ENCODE data around the gene ANKMY2. TPM values are rescaled to one million over a fixed set of nuclear protein-coding genes. Genes with fewer than 3 reads are reported as not detected.

Gene ANKMY2
- total RNA-seq (2022; extraction: Qiagen RNA extraction; ENCODE audit: low read depth): 10.8 to 15.2 TPM (median 12.5 TPM) in 5 replicates

GRCh38 chr7:16645593-16646471 is at the start of gene ANKMY2, which contains the start of gene BZW2:
Gene ANKMY2 (minus strand): TSS chr7:16645754. CDS start chr7:16645573, 181 bp downstream.
Gene BZW2 (plus strand): TSS chr7:16646181. CDS start chr7:16665444, 19,263 bp downstream.

Other genes with a start within 250 kb of the ANKMY2 start
- gene CRPPA, start 224.2 kb downstream of the ANKMY2 start, total RNA-seq (2022; extraction: Qiagen RNA extraction; ENCODE audit: low read depth): 0.25 to 0.98 TPM (median 0.62 TPM) in 5 replicates
- not detected in 5 replicates for gene SOSTDC1, start 180.0 kb downstream of the ANKMY2 start, total RNA-seq (2022; extraction: Qiagen RNA extraction; ENCODE audit: low read depth)
- not detected in 5 replicates for gene LRRC72, start 118.9 kb downstream of the ANKMY2 start, total RNA-seq (2022; extraction: Qiagen RNA extraction; ENCODE audit: low read depth)
- gene BZW2, start 427 bp upstream of the ANKMY2 start, total RNA-seq (2022; extraction: Qiagen RNA extraction; ENCODE audit: low read depth): 87.0 to 104 TPM (median 93.2 TPM) in 5 replicates
- 11.0 to 17.1 TPM (median 14.7 TPM) in 5 replicates for gene TSPAN13, start 108.0 kb upstream of the ANKMY2 start, total RNA-seq (2022; extraction: Qiagen RNA extraction; ENCODE audit: low read depth)
- gene AGR2, start 159.2 kb upstream of the ANKMY2 start, total RNA-seq (2022; extraction: Qiagen RNA extraction; ENCODE audit: low read depth): 104 to 176 TPM (median 152 TPM) in 5 replicates
- gene AGR3, start 236.2 kb upstream of the ANKMY2 start, total RNA-seq (2022; extraction: Qiagen RNA extraction; ENCODE audit: low read depth): not detected in 5 replicates

Measured in A549 treated with ZK216348 at 1 μM for 4 hours (cell line).